ENCODE measurements around the gene IL3.

DNA sequence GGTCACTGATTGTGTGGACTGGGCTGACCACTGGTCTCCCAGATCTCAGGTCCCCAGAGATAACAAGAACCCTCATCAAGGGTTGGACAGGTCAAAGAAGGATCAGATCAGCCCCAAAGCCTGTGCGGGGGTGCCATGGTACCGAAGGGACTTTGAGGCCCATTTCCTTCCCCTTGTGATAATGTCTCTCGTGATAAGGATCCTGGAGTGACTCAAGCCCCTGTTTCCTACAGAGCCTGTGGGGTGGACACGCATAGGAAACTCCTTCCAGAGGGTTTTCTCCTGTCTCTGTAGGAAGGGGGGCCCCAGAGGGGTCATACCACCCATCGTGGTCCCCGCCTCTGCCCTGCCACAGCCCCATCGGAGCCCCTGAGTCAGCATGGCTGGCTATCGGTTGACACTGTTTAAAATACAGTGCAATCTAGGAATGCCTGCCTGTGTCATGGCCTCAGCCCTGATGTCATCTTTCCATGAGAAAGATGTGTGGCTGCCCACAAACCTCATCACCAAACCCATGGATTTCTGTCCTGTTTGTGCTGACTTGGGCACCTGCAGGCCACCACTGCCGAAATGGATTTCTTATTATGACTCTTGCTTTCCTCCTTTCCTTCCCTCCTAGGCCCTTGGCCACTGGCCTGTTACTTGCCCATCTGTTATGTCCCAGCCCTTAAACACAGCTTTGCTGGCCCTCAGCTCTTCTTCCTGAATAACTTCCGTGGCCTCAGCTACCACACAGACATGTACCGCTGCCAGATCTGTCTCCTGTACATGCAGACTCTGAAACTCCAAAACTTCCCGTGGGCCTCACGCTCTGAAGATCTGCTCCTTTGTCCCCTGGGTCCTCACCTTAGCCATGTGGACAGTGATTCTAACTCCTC, 10.2 kb downstream of the IL3 start:
- TF ChIP-seq, protein P1, sequence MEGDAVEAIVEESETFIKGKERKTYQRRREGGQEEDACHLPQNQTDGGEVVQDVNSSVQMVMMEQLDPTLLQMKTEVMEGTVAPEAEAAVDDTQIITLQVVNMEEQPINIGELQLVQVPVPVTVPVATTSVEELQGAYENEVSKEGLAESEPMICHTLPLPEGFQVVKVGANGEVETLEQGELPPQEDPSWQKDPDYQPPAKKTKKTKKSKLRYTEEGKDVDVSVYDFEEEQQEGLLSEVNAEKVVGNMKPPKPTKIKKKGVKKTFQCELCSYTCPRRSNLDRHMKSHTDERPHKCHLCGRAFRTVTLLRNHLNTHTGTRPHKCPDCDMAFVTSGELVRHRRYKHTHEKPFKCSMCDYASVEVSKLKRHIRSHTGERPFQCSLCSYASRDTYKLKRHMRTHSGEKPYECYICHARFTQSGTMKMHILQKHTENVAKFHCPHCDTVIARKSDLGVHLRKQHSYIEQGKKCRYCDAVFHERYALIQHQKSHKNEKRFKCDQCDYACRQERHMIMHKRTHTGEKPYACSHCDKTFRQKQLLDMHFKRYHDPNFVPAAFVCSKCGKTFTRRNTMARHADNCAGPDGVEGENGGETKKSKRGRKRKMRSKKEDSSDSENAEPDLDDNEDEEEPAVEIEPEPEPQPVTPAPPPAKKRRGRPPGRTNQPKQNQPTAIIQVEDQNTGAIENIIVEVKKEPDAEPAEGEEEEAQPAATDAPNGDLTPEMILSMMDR (IDR thresholded peaks at IDR 0.05; ENCODE audit: poor library complexity), result no peak
- TF ChIP-seq EZH2 (IDR thresholded peaks at IDR 0.05; ENCODE audit: borderline replicate concordance), result no peak

Measured in hepatocyte (in vitro differentiated cells).